GM23248 (cell line): Measurements from ENCODE around the gene NOL3.

Experiments used
- EZH2 ChIP-seq: fragments of 200-600 bp; sonication (generic); IDR thresholded peaks from 2 replicates; pipeline ENCODE4 v1.6.1; 2018; ENCODE audit warnings: antibody characterized with exemption, mild to moderate bottlenecking; ENCODE audit not compliant: insufficient read depth, poor library complexity, severe bottlenecking
- EZH2phosphoT487 ChIP-seq: fragments of 200-600 bp; sonication (generic); IDR thresholded peaks from 2 replicates; pipeline ENCODE4 v1.6.1; 2018; ENCODE audit warnings: antibody characterized with exemption, moderate library complexity, mild to moderate bottlenecking, low read depth; ENCODE audit not compliant: insufficient read depth

GRCh38 chr16:67183627-67184452 lies 13.5 kb downstream of the NOL3 start, which contains the start of gene MATCAP1:
- TF ChIP-seq EZH2 (no peak), EZH2phosphoT487 (no peak)
